HG03196 (cell line): Measurements from ENCODE around the gene DNAJC1.
"Not testable (repeated sequence)": the region's sequence is repeated elsewhere in the genome, so short reads cannot be mapped to it uniquely, and the experiment has no call there.

Experiments
- ATAC-seq: cut with Tn5 transposase; IDR thresholded peaks from one replicate; pipeline ENCODE4 v1.9.1; 2021; ENCODE audit not compliant: unreplicated experiment

The DNAJC1 gene

DNA sequence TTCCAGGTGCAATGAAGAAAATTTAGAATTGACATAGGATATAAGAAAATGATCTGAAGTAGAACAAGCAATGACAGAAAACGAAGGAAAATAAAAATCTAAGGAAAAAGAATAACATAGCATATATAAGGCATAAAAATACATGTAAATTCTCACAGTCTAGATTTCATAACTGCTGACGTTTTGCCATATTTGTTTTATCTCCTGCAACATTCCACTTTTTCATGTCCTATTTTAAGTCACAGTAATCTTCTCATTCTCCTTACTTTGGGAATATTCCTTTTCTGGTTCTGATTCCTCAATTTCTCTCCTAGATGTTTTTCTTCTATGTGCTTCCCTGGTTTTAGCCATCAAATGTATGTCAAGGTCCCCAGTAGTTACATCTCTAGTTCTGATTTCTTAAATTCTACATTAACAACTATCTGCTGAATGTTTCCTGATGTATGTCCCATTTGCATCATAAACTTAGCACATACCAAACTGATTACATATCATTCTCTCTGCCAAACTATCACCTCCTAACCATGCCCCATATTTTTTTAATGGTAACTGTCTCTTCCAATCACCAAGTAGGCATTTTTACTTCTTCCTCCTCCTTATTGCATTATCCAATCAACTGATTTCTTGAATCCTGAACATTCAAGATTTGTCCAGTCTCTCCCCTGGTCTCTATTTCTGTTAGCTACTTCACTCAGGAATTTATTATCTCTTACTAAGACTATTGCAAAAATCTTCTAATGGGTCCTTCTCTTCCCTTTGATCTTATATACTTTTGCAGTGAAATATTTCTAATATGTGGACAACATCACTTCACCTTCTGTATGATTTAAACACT is 171.3 kb downstream of the DNAJC1 start:
- ATAC-seq = no peak

DNA sequence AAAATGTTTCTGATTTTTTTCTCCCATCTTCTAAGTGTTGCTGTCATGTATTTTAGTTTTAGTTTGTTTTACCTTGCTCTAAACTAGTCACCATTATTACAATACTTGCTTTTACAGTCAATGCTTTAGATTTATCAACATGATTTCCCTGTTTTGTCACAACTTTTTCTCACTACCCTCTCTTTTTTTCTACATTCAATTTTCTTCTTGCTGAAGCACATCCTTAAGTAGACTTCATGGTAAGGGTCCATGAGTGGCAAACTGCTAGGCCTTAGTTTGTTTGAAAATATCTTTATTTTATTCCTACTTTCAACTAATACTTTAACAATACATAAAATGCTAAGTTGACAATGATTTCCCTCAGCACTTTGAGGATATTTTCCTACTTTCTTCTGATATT is 173.5 kb downstream of the DNAJC1 start:
- ATAC-seq = no peak

DNA sequence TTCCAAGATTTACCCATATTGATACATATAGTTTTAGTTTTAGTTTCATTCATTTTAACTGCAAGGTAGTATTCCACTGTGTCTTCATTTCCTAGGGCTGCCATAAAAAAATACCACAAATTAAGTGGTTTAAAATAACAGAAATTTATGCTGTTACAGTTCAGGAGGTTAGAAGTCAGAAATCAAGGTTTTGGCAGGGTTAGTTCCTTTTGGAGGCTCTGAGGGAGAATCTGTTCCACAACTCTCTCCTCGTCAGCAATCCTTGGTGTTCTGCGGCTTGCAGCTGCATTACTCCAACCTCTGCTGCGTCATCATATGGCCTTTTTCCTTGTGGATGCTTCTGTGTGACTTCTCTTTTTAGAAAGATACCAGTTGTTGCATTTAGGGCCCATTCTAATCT is 176.2 kb downstream of the DNAJC1 start:
- ATAC-seq = no peak

DNA sequence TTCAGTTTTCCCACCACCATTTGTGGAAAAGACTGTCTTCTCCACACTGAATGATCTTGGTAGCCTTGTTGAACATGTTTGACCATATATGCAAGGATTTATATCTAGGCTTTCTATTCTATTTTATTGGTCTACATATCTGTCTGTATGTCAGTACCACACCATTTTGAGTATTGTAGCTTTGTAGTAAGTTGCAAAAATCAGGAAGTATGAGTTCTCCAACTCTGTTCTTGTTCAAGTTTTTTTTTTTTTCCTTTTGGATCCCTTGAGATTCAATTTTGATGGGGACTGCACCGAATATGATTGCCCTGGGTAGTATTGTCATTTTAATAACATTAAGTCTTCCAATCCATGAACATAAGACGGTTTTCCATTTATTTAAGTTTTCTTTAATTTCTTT is 176.8 kb downstream of the DNAJC1 start:
- ATAC-seq = no peak

DNA sequence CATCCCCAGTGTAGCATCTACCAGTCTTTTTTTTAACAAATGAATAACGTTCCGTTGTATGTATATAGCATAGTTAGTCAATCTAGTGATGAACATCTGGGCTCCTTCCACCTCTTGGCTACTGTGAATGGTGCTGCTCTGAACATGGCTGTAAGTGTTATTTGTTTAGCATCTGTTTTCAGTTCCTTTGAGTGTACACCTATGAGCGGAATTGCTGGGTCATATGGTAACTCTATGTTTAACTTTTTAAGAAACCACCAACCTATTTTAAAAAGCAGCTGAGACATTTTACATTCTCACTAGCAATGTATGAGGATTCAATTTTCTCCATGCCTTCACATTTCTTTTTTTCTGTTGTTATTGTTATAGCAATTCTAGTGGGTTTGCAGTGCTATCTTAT is 178.2 kb downstream of the DNAJC1 start:
- no peak for ATAC-seq

DNA sequence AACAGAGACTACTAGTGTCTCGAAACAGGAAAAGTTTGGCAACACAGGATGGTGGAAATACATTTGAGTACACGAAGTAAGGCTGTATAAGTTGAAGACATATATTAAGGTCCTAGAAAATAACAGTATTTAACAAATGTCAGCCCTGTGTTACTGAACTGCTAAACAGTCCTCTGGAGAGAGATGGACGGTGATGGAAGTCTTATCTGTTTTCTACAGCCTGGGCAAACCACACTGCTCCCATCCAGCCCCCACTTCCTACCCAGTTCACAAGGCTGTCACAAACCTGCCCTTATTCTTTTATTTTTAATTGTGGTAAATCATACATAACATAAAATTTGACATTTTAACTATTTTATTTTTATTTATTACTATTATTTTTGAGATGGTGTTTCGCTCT is 179.1 kb downstream of the DNAJC1 start:
- no peak for ATAC-seq

DNA sequence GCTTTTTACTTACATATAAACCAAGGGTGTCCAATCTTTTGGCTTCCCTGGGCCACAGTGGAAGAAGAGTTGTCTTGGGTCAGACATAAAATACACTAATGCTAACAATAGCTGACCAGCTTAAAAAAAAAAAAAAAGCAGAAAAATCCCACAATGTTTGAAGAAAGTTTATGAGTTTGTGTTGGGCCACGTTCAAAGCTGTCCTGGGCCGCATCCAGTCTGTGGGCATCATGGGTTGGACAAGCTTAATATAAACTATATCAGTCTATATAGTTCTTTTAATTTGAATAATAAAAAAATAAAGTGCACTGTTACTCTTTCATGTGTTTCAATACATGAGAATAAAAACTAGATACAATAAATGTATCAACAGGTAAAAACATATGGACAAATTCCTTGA is 179.9 kb downstream of the DNAJC1 start:
- ATAC-seq = no peak

DNA sequence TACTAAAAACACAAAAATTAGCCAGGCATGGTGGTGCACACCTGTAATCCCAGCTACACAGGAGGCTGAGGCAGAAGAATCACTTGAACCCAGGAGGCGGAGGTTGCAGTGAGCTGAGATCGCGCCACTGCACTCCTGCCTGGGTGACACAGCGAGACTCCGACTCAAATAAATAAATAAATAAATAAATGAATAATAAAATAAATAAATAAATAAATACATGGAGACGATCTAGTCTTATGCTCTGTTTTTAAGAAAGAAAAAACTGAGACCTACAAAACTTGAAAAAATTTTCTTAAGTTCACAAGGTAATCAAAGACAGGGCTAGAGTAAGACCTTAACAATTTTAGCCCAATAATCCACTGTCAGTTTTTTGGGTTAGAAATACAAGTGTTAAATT is 181.3 kb downstream of the DNAJC1 start:
- not testable (repeated sequence) for ATAC-seq

DNA sequence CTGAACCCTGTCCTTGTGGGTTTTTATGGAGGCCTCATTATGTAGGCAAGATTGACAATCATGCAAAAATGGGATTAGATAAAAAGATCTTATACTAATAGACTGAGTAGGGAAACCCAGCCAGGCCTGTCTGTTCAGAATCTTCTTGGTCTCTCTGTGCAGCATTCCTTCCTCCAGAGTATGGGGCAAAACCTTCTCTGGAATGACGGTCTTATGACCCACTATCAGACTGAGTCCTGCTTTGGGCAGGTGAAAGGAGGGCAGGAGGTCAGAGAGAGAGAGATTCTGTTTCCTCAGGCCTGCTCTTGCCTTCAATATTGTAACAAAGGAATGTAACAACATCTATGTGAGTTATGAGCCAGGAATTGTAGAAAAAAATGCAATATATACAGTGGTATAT is 182.6 kb downstream of the DNAJC1 start:
- ATAC-seq = no peak

DNA sequence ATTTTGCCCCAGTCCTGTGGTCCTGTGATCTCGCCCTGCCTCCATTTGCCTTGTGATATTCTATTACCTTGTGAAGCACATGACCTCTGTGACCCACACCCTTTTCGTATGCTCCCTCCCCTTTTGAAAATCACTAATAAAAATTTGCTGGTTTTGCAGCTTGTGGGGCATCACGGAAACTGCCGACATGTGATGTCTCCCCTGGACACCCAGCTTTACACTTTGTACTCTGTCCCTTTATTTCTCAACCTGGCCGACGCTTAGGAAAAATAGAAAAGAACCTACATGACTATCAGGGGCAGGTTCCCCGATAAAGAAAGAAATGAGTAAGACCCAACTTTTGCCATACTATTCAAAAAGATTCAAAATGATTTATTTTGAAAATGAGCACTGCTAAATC is 185.1 kb downstream of the DNAJC1 start:
- ATAC-seq = not testable (repeated sequence)

DNA sequence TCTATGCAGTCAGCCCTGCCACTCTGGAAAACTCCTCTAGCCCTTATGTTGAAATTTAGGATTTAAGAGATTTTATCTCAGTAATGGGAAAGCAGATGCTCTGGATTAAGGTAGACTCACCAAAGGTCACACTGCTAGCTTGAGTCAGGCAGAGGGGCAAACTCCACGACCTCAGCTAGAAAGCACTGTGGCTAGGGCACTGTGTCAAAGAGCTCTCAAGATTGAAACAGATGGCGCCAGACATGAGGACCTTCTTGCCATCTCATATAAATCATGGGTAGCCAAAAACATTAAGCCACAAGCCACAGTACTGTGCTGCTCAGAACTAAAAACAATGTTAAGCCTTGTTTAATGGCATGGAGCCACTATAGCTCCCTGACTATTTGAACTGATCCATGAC is 188.7 kb downstream of the DNAJC1 start:
- no peak for ATAC-seq

DNA sequence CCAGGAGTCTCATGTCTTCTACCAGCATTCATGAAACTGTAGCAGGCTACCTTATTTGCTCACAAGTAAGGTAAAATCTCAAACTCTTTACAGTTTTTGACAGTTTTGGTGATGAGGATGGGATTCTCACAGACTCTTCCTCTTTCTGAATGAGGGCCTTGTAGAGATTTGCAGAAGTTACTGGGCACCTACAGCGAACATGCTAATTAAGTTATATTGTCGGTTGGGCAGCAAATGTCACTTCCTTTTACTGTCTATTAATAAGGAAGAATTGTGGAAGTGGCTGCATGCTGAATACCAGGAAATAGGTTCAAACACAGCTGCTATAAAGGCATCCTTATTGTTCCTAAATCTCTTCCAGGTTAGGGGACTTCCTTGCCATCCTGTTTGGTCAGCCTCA is 189.6 kb downstream of the DNAJC1 start:
- no peak for ATAC-seq

DNA sequence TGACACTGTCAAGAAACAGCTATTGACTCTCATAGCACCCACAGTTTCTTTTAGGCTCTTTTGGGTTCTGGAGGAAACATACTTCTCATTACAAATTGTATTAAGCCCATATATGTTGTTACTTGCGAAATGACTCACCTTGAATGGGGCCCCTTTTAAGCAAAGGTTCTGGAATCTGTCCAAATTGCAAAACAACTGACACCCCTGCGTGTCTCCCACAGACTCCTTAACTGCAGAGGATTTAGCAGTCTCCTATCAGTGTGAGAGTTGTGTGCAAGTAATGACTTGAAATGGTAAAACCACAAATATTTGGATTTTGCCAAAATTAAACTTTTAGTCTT is 192.3 kb downstream of the DNAJC1 start:
- ATAC-seq = no peak

DNA sequence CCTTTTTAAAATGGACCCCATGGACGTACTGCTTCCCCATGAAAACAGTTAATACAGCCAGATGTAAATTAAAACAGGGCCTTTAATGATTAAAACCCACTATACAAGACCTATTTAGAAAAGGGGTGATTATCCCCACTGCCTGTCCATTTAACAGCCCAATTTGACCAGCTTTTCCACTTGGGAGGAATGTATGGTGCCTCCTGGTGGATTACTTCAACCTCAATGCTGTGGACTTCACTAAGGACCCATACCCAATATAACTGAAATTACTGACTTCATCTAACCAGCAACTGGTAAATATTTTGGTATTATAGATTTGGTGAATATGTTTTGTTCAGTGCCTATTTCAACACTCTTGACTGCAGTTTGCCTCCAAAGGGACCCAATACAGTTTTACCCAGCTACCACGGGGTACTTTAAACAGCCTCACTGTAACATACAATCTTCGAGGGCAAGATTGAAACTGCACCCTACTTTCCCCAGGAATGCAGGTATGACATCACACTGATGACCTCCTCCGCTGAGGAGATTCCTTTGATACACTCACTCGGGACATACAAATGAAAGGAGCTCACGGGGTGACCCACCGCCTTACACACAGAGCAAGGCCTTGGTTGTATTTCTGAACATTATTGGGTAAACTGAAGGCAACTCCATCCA is 192.8 kb downstream of the DNAJC1 start:
- no peak for ATAC-seq

DNA sequence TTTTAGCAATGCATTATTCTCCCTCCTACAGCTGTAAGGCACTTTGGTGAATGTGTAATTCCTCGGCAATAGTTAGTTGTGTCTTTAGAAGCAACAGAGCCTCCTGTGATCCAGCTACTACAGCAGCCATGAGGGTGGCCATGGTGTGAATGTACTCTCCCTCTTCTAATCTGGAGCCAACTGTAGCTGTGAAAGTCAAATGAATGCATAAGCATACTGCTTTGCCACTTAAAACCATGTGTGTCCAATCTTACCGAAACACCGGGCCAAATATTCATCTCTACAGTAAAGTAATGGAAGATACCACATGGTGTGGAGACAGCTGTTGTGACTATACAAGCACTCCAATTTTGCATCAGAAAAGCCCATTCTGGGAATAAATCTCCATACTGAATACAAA is 195.0 kb downstream of the DNAJC1 start:
- ATAC-seq = no peak

DNA sequence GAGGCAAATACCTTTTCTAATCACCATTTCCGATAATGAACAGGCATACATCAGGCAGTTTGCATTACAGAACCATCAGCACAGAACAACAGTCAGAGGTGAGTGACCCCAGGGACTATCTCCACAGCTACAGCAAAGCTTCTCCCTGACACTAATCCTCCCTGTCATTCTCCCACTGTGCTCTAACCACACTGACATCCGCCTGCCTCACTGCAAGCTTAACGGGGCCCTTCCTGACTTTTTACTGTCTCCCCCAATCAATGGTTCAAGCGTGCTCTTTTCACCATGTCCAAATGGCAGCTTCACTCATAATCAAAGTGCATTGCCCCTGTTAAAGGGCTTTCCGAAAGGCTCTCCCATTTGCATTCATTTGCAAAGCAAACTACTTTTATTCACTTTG is 196.3 kb downstream of the DNAJC1 start:
- no peak for ATAC-seq

DNA sequence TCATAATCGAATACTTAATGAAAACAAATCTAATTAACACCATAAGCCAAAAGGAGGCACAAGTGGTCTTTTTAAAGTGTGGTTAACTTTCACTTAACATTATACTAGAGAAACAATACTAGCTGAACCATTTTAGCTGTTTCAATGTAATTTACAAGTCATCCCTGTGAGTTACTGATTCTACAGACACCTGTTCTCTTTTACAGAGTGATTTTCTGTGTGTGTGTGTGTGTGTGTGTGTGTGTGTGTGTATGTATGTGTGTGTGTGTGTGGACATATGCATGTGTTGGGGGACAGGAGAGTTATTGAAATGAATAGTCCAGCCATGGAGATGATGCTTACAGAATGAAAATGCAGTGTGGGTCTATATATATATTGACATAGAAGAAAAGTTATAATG is 200.2 kb downstream of the DNAJC1 start:
- no peak for ATAC-seq

DNA sequence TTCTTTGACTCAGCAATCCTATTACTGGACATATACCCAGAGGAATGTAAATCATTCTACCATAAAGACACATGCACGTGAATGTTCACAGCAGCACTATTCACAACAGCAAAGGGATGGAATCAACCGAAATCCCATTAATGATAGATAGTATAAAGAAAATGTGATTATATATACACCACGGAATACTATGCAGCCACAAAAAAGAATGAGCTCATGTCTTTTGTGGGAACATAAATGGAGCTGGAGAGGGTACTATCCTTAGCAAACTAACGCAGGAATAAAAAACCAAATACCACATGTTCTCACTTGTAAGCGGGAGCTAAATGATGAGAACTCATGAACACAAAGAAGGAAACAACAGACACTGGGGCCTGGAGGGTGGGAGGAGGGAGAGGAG is 201.9 kb downstream of the DNAJC1 start:
- no peak for ATAC-seq

DNA sequence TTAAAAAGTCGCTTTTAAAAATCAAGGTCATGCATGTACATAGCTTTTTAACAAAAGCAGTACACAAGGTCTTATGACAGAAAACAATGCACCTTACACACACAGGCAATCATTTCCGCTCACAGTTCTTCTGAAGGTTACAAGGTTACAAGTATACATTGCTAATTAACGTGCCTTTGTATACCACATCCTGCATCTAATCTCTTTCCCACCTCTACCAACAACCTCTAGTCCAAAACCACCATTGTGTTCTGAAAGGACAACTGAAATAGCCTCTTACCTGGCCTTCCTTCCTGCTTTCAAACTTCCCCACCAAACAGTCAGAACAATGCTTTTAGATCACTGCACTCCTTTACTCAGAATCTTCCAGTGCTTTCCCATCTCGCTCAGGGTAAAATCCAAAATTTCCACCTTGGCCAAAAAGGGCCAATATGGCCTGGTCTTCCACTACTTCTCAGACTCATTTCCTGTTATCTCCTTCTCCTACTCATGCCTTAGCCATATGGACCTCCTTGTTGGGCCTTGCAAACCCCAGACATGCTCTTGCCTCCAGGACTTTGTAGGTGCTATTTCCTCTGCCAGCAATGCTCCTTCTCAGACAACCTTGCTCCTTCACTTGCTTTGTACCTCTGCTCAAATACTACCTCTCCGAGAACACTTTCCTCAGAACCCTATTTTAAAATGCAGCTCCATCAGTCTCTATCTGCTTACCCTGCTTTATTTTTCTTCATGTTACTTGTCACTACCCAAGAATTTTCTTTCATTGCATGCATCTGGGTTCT is 205.4 kb downstream of the DNAJC1 start:
- ATAC-seq = no peak

DNA sequence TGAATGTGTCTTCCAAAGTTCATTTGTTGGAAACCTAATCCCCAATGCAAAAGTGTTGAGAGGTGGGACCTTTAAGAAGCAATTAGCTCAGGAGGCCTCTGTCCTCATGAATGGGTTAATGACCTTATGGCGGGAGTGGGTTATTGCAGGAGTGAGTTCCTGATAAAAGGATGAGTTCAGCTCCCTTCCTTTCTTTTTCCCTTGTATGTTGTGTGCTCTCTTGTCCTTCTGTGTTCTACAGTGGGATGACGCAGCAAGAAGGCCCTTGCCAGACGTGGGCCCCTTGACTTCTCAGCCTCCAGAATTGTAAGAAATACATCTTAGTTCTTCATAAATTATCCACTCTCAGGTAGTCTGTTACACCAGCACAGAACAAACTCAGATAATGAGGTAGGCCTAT is 206.0 kb downstream of the DNAJC1 start:
- ATAC-seq = no peak

DNA sequence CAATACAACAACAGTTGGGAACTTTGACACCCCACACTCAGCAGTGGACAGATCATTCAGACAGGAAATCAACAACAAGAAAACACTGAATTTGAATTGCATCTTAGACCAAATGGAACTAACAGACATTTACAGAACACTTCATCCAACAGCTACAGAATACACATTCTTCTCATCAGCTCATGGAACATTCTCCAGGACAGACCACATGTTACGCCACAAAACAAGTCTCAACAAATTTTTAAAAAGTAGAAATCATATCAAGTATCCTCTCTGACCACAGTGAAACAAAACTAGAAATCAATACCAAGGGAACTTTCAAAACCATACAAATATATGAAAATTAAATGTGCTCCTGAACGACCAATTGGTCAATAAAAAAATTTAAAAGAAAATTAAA is 212.3 kb downstream of the DNAJC1 start:
- no peak for ATAC-seq

DNA sequence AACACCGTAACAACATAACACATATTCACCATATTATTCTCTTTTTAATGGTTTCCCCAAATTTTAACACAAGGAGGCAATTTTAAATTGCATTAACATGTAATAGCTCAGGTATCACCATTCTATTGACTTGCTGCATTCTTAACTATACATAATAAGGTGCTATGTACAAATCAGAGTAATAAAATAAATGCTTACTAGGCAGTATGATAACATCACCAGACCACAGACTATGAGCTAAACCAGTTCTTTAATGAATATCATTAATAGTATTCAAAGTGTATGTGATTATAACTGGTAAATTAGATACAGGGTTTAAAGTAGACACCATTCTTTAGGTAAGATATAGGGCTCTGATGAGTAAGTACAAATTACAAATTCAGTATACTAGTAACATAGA is 226.6 kb downstream of the DNAJC1 start:
- no peak for ATAC-seq
